ENCODE results near the gene ITGAD.
A peak's percentile ranks its signal among the peaks of the same experiment; 100 is the strongest.

Gene ITGAD

DNA sequence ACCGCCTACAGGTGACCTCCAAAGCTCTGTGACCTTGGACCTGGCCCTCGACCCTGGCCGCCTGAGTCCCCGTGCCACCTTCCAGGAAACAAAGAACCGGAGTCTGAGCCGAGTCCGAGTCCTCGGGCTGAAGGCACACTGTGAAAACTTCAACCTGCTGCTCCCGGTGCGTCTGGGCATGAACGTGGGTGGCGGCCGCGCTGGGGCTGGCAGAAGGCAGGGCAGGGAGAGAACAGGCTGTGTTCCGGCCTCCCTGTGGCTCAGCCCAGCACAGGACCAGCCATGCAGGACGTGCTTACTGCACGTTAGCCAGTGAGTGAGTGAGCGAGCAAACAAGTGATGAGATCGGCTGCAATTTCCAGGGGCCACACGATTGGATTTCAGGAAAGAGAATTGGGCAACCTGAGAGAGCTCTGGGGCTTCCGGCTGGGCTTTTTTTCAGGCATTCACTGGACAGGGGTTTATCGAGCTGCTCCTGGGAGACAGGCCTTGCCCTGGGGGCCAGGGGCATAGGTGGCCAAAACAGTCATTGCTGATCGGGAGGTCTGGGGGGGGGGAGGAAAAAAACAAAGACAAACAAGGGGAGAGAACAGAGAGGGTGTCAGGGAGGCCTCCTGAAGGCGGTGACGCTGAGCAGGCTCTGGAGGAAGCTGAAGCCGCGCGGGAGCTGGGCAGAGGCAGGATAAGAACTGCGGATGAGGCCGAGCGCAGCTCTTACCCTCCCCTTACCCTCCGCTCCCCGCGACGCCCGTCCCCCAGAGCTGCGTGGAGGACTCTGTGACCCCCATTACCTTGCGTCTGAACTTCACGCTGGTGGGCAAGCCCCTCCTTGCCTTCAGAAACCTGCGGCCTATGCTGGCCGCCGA lies 21.3 kb upstream of the ITGAD start (continued):
- TF ChIP-seq ZNF623 (tag by site-specific recombination; IDR thresholded peaks at IDR 0.05) (no peak), ZNF843 (tag by site-specific recombination; IDR thresholded peaks at IDR 0.05) (no peak), HOXA7 (CRISPR knock-in tag; IDR thresholded peaks at IDR 0.05; ENCODE audit: borderline replicate concordance) (no peak)

DNA sequence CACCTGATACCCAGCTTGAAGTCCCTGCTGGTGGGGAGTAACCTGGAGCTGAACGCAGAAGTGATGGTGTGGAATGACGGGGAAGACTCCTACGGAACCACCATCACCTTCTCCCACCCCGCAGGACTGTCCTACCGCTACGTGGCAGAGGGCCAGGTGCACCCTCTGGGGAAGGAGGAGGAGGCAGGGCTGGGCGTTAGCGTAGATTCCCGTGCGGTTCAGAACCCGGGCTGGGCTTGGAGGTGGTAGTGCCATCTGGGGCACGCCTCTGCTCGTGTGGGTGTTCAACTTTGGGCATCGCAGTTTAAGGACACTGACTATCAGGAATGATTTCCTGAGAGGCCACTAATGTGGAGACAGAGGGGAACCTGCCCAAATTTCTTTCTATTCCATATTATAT lies 19.9 kb upstream of the ITGAD start:
- Histone ChIP-seq H3K4me3 (ENCODE audit: low read depth, low read length) (no peak overlapping the region), H3K9me3 (ENCODE audit: control insufficient read depth, insufficient read depth, low read depth, low read length) (no peaks in the 10 kb centered on the region), H3K27ac (ENCODE audit: extremely low read depth, low read depth, low read length) (no peak overlapping the region), H3K4me1 (ENCODE audit: control insufficient read depth, insufficient read depth, low read length) (no peaks in the 10 kb centered on the region), H3K36me3 (ENCODE audit: control insufficient read depth in 2 of 2, insufficient read depth in 1 of 2, low read length in 2 of 2) (no peaks in the 10 kb centered on the region)
- ChIA-PET POLR2A (interaction anchor here (0.7 kb wide), 1 partner anchor 33 kb away, joined by 7 read pairs; no protein-coding TSS in a partner anchor), CTCF (interaction anchor here (1.5 kb wide), 1 partner anchor 9 kb away, joined by 7 read pairs; no protein-coding TSS in a partner anchor)
- TF ChIP-seq, protein P1, sequence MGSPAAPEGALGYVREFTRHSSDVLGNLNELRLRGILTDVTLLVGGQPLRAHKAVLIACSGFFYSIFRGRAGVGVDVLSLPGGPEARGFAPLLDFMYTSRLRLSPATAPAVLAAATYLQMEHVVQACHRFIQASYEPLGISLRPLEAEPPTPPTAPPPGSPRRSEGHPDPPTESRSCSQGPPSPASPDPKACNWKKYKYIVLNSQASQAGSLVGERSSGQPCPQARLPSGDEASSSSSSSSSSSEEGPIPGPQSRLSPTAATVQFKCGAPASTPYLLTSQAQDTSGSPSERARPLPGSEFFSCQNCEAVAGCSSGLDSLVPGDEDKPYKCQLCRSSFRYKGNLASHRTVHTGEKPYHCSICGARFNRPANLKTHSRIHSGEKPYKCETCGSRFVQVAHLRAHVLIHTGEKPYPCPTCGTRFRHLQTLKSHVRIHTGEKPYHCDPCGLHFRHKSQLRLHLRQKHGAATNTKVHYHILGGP (tag by site-specific recombination; IDR thresholded peaks at IDR 0.05): no peak
- TF ChIP-seq ZNF223 (tag by site-specific recombination; IDR thresholded peaks at IDR 0.05) (no peak), EGR2 (tag by site-specific recombination; IDR thresholded peaks at IDR 0.05; ENCODE audit: low read depth) (peak; percentile 47; the same call in 1 of the 2 replicates), ZNF785 (tag by site-specific recombination; IDR thresholded peaks at IDR 0.05) (no peak), BCL11B (tag by site-specific recombination; IDR thresholded peaks at IDR 0.05; ENCODE audit: low read depth) (no peak), YY1 (tag by site-specific recombination; IDR thresholded peaks at IDR 0.05) (no peak), ZFP41 (tag by site-specific recombination; IDR thresholded peaks at IDR 0.05; ENCODE audit: borderline replicate concordance) (no peak)

DNA sequence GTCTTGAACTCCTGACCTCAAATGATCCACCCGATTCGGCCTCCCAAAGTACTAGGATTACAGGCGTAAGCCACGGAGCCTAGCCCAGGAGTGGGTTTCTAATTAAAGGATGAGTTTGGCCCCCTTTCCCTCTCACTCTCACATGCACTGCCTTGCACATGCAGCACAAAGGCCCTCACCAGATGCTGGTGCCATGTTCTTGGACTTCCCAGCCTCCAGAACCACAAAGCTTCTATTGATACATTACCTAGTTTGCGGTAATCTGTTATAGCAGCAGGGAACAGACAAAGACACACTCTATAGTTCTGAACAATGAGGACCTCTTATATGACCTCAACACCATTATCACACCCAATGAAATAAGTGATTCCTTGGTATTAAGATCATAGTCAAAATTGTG lies 17.9 kb upstream of the ITGAD start:
- no peak for TF ChIP-seq OVOL3 (tag by site-specific recombination; IDR thresholded peaks at IDR 0.05)
- TF ChIP-seq RBAK (tag by site-specific recombination; IDR thresholded peaks at IDR 0.05): no peak
- TF ChIP-seq, protein P2, sequence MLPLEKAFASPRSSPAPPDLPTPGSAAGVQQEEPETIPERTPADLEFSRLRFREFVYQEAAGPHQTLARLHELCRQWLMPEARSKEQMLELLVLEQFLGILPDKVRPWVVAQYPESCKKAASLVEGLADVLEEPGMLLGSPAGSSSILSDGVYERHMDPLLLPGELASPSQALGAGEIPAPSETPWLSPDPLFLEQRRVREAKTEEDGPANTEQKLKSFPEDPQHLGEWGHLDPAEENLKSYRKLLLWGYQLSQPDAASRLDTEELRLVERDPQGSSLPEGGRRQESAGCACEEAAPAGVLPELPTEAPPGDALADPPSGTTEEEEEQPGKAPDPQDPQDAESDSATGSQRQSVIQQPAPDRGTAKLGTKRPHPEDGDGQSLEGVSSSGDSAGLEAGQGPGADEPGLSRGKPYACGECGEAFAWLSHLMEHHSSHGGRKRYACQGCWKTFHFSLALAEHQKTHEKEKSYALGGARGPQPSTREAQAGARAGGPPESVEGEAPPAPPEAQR (tag by site-specific recombination; IDR thresholded peaks at IDR 0.05): no peak
- TF ChIP-seq, protein P3, sequence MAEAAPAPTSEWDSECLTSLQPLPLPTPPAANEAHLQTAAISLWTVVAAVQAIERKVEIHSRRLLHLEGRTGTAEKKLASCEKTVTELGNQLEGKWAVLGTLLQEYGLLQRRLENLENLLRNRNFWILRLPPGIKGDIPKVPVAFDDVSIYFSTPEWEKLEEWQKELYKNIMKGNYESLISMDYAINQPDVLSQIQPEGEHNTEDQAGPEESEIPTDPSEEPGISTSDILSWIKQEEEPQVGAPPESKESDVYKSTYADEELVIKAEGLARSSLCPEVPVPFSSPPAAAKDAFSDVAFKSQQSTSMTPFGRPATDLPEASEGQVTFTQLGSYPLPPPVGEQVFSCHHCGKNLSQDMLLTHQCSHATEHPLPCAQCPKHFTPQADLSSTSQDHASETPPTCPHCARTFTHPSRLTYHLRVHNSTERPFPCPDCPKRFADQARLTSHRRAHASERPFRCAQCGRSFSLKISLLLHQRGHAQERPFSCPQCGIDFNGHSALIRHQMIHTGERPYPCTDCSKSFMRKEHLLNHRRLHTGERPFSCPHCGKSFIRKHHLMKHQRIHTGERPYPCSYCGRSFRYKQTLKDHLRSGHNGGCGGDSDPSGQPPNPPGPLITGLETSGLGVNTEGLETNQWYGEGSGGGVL (tag by site-specific recombination; IDR thresholded peaks at IDR 0.05): no peak
- no peak for TF ChIP-seq ZNF600 (tag by site-specific recombination; IDR thresholded peaks at IDR 0.05)
- no peak for TF ChIP-seq ZFP41 (tag by site-specific recombination; IDR thresholded peaks at IDR 0.05; ENCODE audit: borderline replicate concordance)
- no peak for TF ChIP-seq ZNF610 (tag by site-specific recombination; IDR thresholded peaks at IDR 0.05; ENCODE audit: borderline replicate concordance)
- TF ChIP-seq ZNF114 (tag by site-specific recombination; IDR thresholded peaks at IDR 0.05): no peak
- TF ChIP-seq ZIC2 (tag by site-specific recombination; IDR thresholded peaks at IDR 0.05): no peak
- POLR2A ChIA-PET: no interaction called here
- H3K4me1 ChIP-seq (ENCODE audit: control insufficient read depth, insufficient read depth, low read length): no peaks in the 10 kb centered on the region
- no peaks in the 10 kb centered on the region for H3K9me3 ChIP-seq (ENCODE audit: control insufficient read depth, insufficient read depth, low read depth, low read length)
- CTCF ChIA-PET: no interaction called here
- H3K36me3 ChIP-seq (ENCODE audit: control insufficient read depth in 2 of 2, insufficient read depth in 1 of 2, low read length in 2 of 2): no peaks in the 10 kb centered on the region
- no peak overlapping the region for H3K27ac ChIP-seq (ENCODE audit: extremely low read depth, low read depth, low read length)
- no peak overlapping the region for H3K4me3 ChIP-seq (ENCODE audit: low read depth, low read length)
